HepG2 (cell line): ENCODE results near the gene PEPD. TPM values are rescaled to one million over a fixed set of nuclear protein-coding genes. Genes with fewer than 3 reads are reported as not detected.

ENCODE experiments used
- AKNA ChIP-seq: sonication (generic); formaldehyde crosslinking; IDR thresholded peaks from 2 replicates; pipeline ENCODE4 v1.4.0; 2020; ENCODE audit warnings: missing genetic modification reagents, borderline replicate concordance
- ASH2L ChIP-seq: fragments of 300-600, 200-600 bp; sonication (generic); IDR thresholded peaks from 2 replicates; pipeline ENCODE4 v1.7.0; 2017; ENCODE audit warnings: low read depth, mild to moderate bottlenecking, moderate library complexity, mixed read lengths, low read length; ENCODE audit not compliant: insufficient read length
- FOXP1 ChIP-seq, 2 experiments: fragments of 450-650 bp in 1 of 2; IDR thresholded peaks; 2 replicates each; pipeline ENCODE4 v1.6.1; 2017 to 2018; ENCODE audit warnings: antibody characterized with exemption in 1 of 2
- GMEB2 ChIP-seq: IDR thresholded peaks from 2 replicates; pipeline ENCODE4 v1.6.1; 2016; ENCODE audit warnings: missing biosample characterization, missing genetic modification reagents, low read depth
- HDAC2 ChIP-seq: sonication (generic); formaldehyde crosslinking; IDR thresholded peaks from 2 replicates; pipeline ENCODE4 v1.4.0; 2020; ENCODE audit warnings: missing genetic modification reagents
- HNRNPH1 ChIP-seq: fragments of 200-400 bp; formaldehyde crosslinking; optimal IDR thresholded peaks from 2 replicates; pipeline ENCODE3; 2017; ENCODE audit warnings: mild to moderate bottlenecking, low read depth, low read length
- KIAA2018 ChIP-seq: sonication (generic); formaldehyde crosslinking; IDR thresholded peaks from 2 replicates; pipeline ENCODE4 v1.5.0; 2020; ENCODE audit warnings: mild to moderate bottlenecking, missing genetic modification reagents, borderline replicate concordance
- SP4 ChIP-seq: sonication (generic); formaldehyde crosslinking; IDR thresholded peaks from 2 replicates; pipeline ENCODE4 v1.8.1; 2023; ENCODE audit warnings: mild to moderate bottlenecking, missing genetic modification reagents
- ZNF263 ChIP-seq: sonication (generic); formaldehyde crosslinking; IDR thresholded peaks from 2 replicates; pipeline ENCODE4 v1.4.0; 2020; ENCODE audit warnings: missing genetic modification reagents
- ZNF501 ChIP-seq: sonication (generic); formaldehyde crosslinking; IDR thresholded peaks from 2 replicates; pipeline ENCODE4 v1.5.1; 2020; ENCODE audit warnings: mild to moderate bottlenecking, moderate library complexity, missing genetic modification reagents
- ZNF652 ChIP-seq: IDR thresholded peaks from 2 replicates; pipeline ENCODE4 v1.6.1; 2016; ENCODE audit warnings: low read depth, borderline replicate concordance
- ZNF780A ChIP-seq: sonication (generic); formaldehyde crosslinking; IDR thresholded peaks from 2 replicates; pipeline ENCODE4 v1.8.0; 2022; ENCODE audit warnings: mild to moderate bottlenecking, missing genetic modification reagents, moderate library complexity
- ZSCAN12 ChIP-seq: sonication (generic); formaldehyde crosslinking; IDR thresholded peaks from 2 replicates; pipeline ENCODE4 v1.9.0; 2021; ENCODE audit warnings: mild to moderate bottlenecking, missing genetic modification reagents
- polyA plus RNA-seq, 8 experiments: library from polyadenylated mRNA; depleted of rRNA in 3 of 8; stranded (reverse) in 7 of 8; unstranded in 1 of 8; fragments of >200 nt; fragmentation: Illumina TruSeq in 4 of 8; extraction: Trizol in 4 of 8; gene quantifications; 2 replicates each; pipeline versions ENCODE4 v1.2.1 to v1.2.3, GENCODE V29; 2011 to 2016; ENCODE audit warnings: low read depth in 4 of 8, missing spikeins in 1 of 8, mixed read lengths in 1 of 8; ENCODE audit not compliant: insufficient read depth in 1 of 8
- total RNA-seq, 5 experiments: library from RNA; depleted of rRNA; stranded (reverse); fragments of >200 nt; fragmentation: Illumina TruSeq; extraction: Trizol; gene quantifications; 2 replicates each; pipeline ENCODE4 v1.2.3, GENCODE V29; 2016; ENCODE audit warnings: low read depth in 1 of 5

PEPD gene
- total and polyA plus RNA-seq, 2 of the 13 experiments (the other 11 are each of a cell fraction or from before 2014, with no cell fraction given): 60.7 to 75.1 TPM

GRCh38 chr19:33396701-33397535 lies 124.7 kb downstream of the PEPD start (continued):
- TF ChIP-seq KIAA2018 (CRISPR knock-in tag): 0 out of 2 replicates have a peak, but pooled peaks have one; percentile 41
- no peak for TF ChIP-seq GMEB2
- no peak; the same call in 1 of the 2 replicates for TF ChIP-seq ZNF652
- peak; percentile 97 for TF ChIP-seq HDAC2 (CRISPR knock-in tag)
- TF ChIP-seq ZNF263 (CRISPR knock-in tag): peak; percentile 74
- no peak for TF ChIP-seq AKNA
- TF ChIP-seq FOXP1 (IDR thresholded peaks at IDR 0.05): no peak
- peak; percentile 93 for TF ChIP-seq FOXP1 (CRISPR knock-in tag; IDR thresholded peaks at IDR 0.05)
- TF ChIP-seq ZNF501 (CRISPR knock-in tag): peak; percentile 43; the same call in 1 of the 2 replicates
- TF ChIP-seq ASH2L: no peak
- TF ChIP-seq ZSCAN12 (CRISPR knock-in tag): no peak
- peak; percentile 55; the same call in 1 of the 2 replicates for TF ChIP-seq ZNF780A (CRISPR knock-in tag)
- no peak for TF ChIP-seq HNRNPH1
- TF ChIP-seq SP4 (CRISPR knock-in tag): peak; percentile 77; the same call in 1 of the 2 replicates
